HCT116 (cell line): ENCODE data around the gene SGMS2. TPM values are rescaled to one million over a fixed set of nuclear protein-coding genes. Genes with fewer than 3 reads are reported as not detected.

Experiments
- ATAC-seq: fragments of 200-7000 bp; cut with Tn5 transposase; 2 replicates; pipeline ENCODE4 v1.9.1; 2020; ENCODE audit warnings: mild to moderate bottlenecking, moderate library complexity
- BruUV-seq: library from RNA; stranded (reverse); fragments of 400-500 nt; replicated peaks from 2 replicates; lab custom pipeline; 2021; lab: Mats Ljungman, UMichigan
- CTCF ChIA-PET: fragments of 300-600 bp; sonication (Branson Sonifier 250); formaldehyde crosslinking; loops from one replicate; lab custom pipeline; 2021; ENCODE audit warnings: antibody characterized with exemption; lab: Charles Lee
- POLR2A ChIA-PET: fragments of 300-600, 350-600 bp; sonication (Branson Sonifier 250); formaldehyde crosslinking; loops from one replicate; lab custom pipeline; 2021; ENCODE audit warnings: antibody characterized with exemption; lab: Charles Lee
- RAD21 ChIA-PET, 2 experiments: fragments of 300-600 bp; sonication (Branson Sonifier 250); formaldehyde crosslinking; loops; one replicate each; lab custom pipeline; 2023; ENCODE audit warnings: low total read pairs in 2 of 2; ENCODE audit not compliant: uncharacterized antibody in 2 of 2, unreplicated experiment in 2 of 2, low non-redundant PET in 1 of 2; lab: Charles Lee
- DNase-seq: peaks from one replicate; pipeline ENCODE4 v3.0.0-alpha.2; 2010; ENCODE audit warnings: low read depth, low spot score
- H2AFZ ChIP-seq: fragments of 200-600 bp; shearing (Covaris generic), sonication (generic); 2 replicates; pipeline ENCODE4 v1.6.1; 2017; ENCODE audit warnings: low read depth, mixed run types, mixed read lengths, antibody characterized with exemption, low read length; ENCODE audit not compliant: poor library complexity, severe bottlenecking
- H3K27ac ChIP-seq: 2 replicates; pipeline ENCODE4 v1.5.1; 2012; ENCODE audit warnings: low read depth, low read length
- H3K27me3 ChIP-seq: fragments of 200-600 bp; sonication (generic); 2 replicates; pipeline ENCODE4 v1.6.1; 2016; ENCODE audit warnings: mixed run types, low read length, mixed read lengths; ENCODE audit not compliant: insufficient read depth
- H3K36me3 ChIP-seq, 2 experiments: fragments of 200-500 bp in 1 of 2; fragments of 200-600 bp in 1 of 2; sonication (Bioruptor generic) in 1 of 2; sonication (generic) in 1 of 2; 2 replicates each; pipeline versions ENCODE4 v1.5.1 to v1.6.1; 2014 to 2016; ENCODE audit warnings: low read length in 2 of 2, inconsistent platforms in 1 of 2, mixed read lengths in 1 of 2, mixed run types in 1 of 2; ENCODE audit not compliant: insufficient read depth in 2 of 2, control insufficient read depth in 1 of 2
- H3K4me1 ChIP-seq, 2 experiments: fragments of 200-600 bp in 1 of 2; sonication (generic) in 1 of 2; 2 replicates each; pipeline versions ENCODE4 v1.5.1 to v1.6.1; 2012 to 2017; ENCODE audit warnings: low read length in 2 of 2, inconsistent platforms in 1 of 2, mild to moderate bottlenecking in 1 of 2, mixed read lengths in 1 of 2, mixed run types in 1 of 2, moderate library complexity in 1 of 2; ENCODE audit not compliant: insufficient read depth in 2 of 2, control insufficient read depth in 1 of 2
- H3K4me2 ChIP-seq: fragments of 200-600 bp; sonication (generic); 2 replicates; pipeline ENCODE4 v1.6.1; 2017; ENCODE audit warnings: mixed run types, low read length, mixed read lengths
- H3K4me3 ChIP-seq, 2 experiments: fragments of 200-600 bp in 1 of 2; sonication (generic) in 1 of 2; replicated peaks in 1 of 2; 2 replicates each; pipeline ENCODE4 v1.5.1; 2011 to 2016; ENCODE audit warnings: low read length in 2 of 2, control low read depth in 1 of 2, low read depth in 1 of 2, mild to moderate bottlenecking in 1 of 2, mixed read lengths in 1 of 2, mixed run types in 1 of 2
- H3K79me2 ChIP-seq: fragments of 200-600 bp; sonication (generic); 2 replicates; pipeline ENCODE4 v1.6.1; 2017; ENCODE audit warnings: mild to moderate bottlenecking, mixed run types, low read length, moderate library complexity, mixed read lengths; ENCODE audit not compliant: insufficient read depth
- H3K9ac ChIP-seq: fragments of 200-600 bp; sonication (generic); 2 replicates; pipeline ENCODE4 v1.6.1; 2016; ENCODE audit warnings: low read length, mixed read lengths
- H3K9me2 ChIP-seq: fragments of 200-600 bp; sonication (generic), shearing (Covaris generic); 2 replicates; pipeline ENCODE4 v1.6.1; 2017; ENCODE audit warnings: mixed run types, mild to moderate bottlenecking, moderate library complexity; ENCODE audit not compliant: insufficient read depth
- H3K9me3 ChIP-seq, 2 experiments: fragments of 200-500 bp in 1 of 2; fragments of 200-600 bp in 1 of 2; sonication (Bioruptor generic) in 1 of 2; sonication (generic) in 1 of 2; 2 replicates each; pipeline ENCODE4 v1.6.1; 2014 to 2017; ENCODE audit warnings: low read length in 2 of 2, mixed read lengths in 2 of 2, inconsistent platforms in 1 of 2, low read depth in 1 of 2, mild to moderate bottlenecking in 1 of 2, mixed run types in 1 of 2, moderate library complexity in 1 of 2; ENCODE audit not compliant: control insufficient read depth in 1 of 2, insufficient read depth in 1 of 2
- H4K20me1 ChIP-seq: fragments of 200-600 bp; sonication (generic), shearing (Covaris generic); 2 replicates; pipeline ENCODE4 v1.6.1; 2017; ENCODE audit warnings: mixed run types, mild to moderate bottlenecking, moderate library complexity; ENCODE audit not compliant: insufficient read depth
- ATF3 ChIP-seq: IDR thresholded peaks from 2 replicates; pipeline ENCODE4 v1.6.1; 2012
- CBX3 ChIP-seq: IDR thresholded peaks from 2 replicates; pipeline ENCODE4 v1.6.1; 2012; ENCODE audit warnings: low read depth
- CEBPB ChIP-seq: IDR thresholded peaks from 2 replicates; pipeline ENCODE4 v1.6.1; 2012; ENCODE audit warnings: low read depth
- CTCF ChIP-seq, 3 experiments: fragments of 200-600 bp in 1 of 3; sonication (generic) in 1 of 3; IDR thresholded peaks in 2 of 3; conservative IDR thresholded peaks in 1 of 3; 2 replicates each; pipeline ENCODE4 v1.5.1; 2012 to 2017; ENCODE audit warnings: low read depth in 2 of 3, low read length in 2 of 3, antibody characterized with exemption in 1 of 3, borderline replicate concordance in 1 of 3, control low read depth in 1 of 3, mild to moderate bottlenecking in 1 of 3, mixed read lengths in 1 of 3, mixed run types in 1 of 3, moderate library complexity in 1 of 3; ENCODE audit not compliant: insufficient read depth in 1 of 3
- EGR1 ChIP-seq: IDR thresholded peaks from 2 replicates; pipeline ENCODE4 v1.6.1; 2012; ENCODE audit warnings: low read depth
- ELF1 ChIP-seq: IDR thresholded peaks from 2 replicates; pipeline ENCODE4 v1.6.1; 2012; ENCODE audit warnings: low read depth, borderline replicate concordance
- EZH2 ChIP-seq: fragments of 200-600 bp; sonication (generic); IDR thresholded peaks from 2 replicates; pipeline ENCODE4 v1.6.1; 2017; ENCODE audit warnings: antibody characterized with exemption, mixed run types
- FOSL1 ChIP-seq: IDR thresholded peaks from 2 replicates; pipeline ENCODE4 v1.6.1; 2012; ENCODE audit warnings: low read depth
- JUND ChIP-seq: IDR thresholded peaks from 2 replicates; pipeline ENCODE4 v1.6.1; 2012
- MAX ChIP-seq: IDR thresholded peaks from 2 replicates; pipeline ENCODE4 v1.6.1; 2012
- POLR2A ChIP-seq: IDR thresholded peaks from 2 replicates; pipeline ENCODE4 v1.7.0; 2011; ENCODE audit warnings: borderline replicate concordance; ENCODE audit not compliant: insufficient read depth, insufficient read length; ENCODE audit errors: extremely low read depth
- POLR2AphosphoS5 ChIP-seq: IDR thresholded peaks from 2 replicates; pipeline ENCODE4 v1.6.1; 2011; ENCODE audit warnings: mild to moderate bottlenecking, low read depth, low read length, moderate library complexity
- SIN3A ChIP-seq: IDR thresholded peaks from 2 replicates; pipeline ENCODE4 v1.6.1; 2012; ENCODE audit warnings: low read depth
- SP1 ChIP-seq: IDR thresholded peaks from 2 replicates; pipeline ENCODE4 v1.6.1; 2012; ENCODE audit warnings: low read depth
- SRF ChIP-seq: IDR thresholded peaks from 2 replicates; pipeline ENCODE4 v1.6.1; 2012; ENCODE audit warnings: low read depth
- YY1 ChIP-seq: IDR thresholded peaks from 2 replicates; pipeline ENCODE4 v1.6.1; 2011; ENCODE audit warnings: low read length, low read depth, moderate library complexity, mild to moderate bottlenecking; ENCODE audit not compliant: insufficient replicate concordance; ENCODE audit errors: extremely low read depth
- ZBTB33 ChIP-seq: IDR thresholded peaks from 2 replicates; pipeline ENCODE4 v1.6.1; 2011; ENCODE audit warnings: mild to moderate bottlenecking, low read length, moderate library complexity; ENCODE audit not compliant: insufficient replicate concordance; ENCODE audit errors: extremely low read depth
- ZFX ChIP-seq: fragments of 450-650 bp; IDR thresholded peaks from 2 replicates; pipeline ENCODE4 v1.6.1; 2017
- ZNF274 ChIP-seq: fragments of 200-500 bp; sonication (Bioruptor generic); IDR thresholded peaks from 2 replicates; pipeline ENCODE4 v1.6.1; 2014; ENCODE audit warnings: mild to moderate bottlenecking, low read depth, low read length, inconsistent platforms
- intact Hi-C: fragments of 100-400 bp; cut with micrococcal nuclease; formaldehyde crosslinking; loops from 2 replicates; pipeline ENCODE4 v1.10.0; 2022
- total RNA-seq: library from RNA; stranded (reverse); gene quantifications from one replicate; pipeline ENCODE4 v1.2.1, GENCODE V29; 2021; ENCODE audit not compliant: unreplicated experiment
- TF ChIP-seq, protein P1 (sequence below): IDR thresholded peaks from 2 replicates; pipeline ENCODE4 v1.6.1; 2012; ENCODE audit warnings: low read depth

SGMS2 gene
- total RNA-seq, 1 experiment from 2014 or later, result 36.6 TPM

GRCh38 chr4:107945809-107946208, 121.1 kb downstream of the SGMS2 start:
- Histone ChIP-seq H3K9me2 (no peaks in the 10 kb centered on the region), H3K4me3 (no peak overlapping the region), H2AFZ (no peak overlapping the region), H3K9me3 (no peaks in the 10 kb centered on the region), H3K4me1 (no peaks in the 10 kb centered on the region), H3K36me3 (no peaks in the 10 kb centered on the region), H4K20me1 (no peaks in the 10 kb centered on the region), H3K79me2 (no peaks in the 10 kb centered on the region), H3K9ac (no peak overlapping the region), H3K27ac (no peak overlapping the region), H3K27me3 (no peaks in the 10 kb centered on the region), H3K4me2 (no peak overlapping the region)
- POLR2A ChIA-PET, result no interaction called here
- CTCF ChIA-PET, result no interaction called here
- no peak for DNase-seq
- RAD21 ChIA-PET, result no interaction called here
- intact Hi-C loops, result no loop called here
- TF ChIP-seq SRF (no peak), EGR1 (no peak), FOSL1 (no peak), MAX (no peak), SP1 (no peak), POLR2AphosphoS5 (no peak), SIN3A (no peak), ZFX (no peak), ZBTB33 (no peak), YY1 (no peak), CEBPB (no peak), JUND (no peak), ATF3 (no peak), ZNF274 (no peak), ELF1 (no peak), POLR2A (no peak), EZH2 (no peak), CBX3 (no peak), CTCF (IDR thresholded peaks at IDR 0.05 in 2 of 3, conservative IDR thresholded peaks at IDR 0.05 in 1 of 3; ENCODE audit: borderline replicate concordance in 1 of 3, insufficient read depth in 1 of 3, low read depth in 2 of 3, low read length in 2 of 3) (no peak)
- TF ChIP-seq, protein P1, sequence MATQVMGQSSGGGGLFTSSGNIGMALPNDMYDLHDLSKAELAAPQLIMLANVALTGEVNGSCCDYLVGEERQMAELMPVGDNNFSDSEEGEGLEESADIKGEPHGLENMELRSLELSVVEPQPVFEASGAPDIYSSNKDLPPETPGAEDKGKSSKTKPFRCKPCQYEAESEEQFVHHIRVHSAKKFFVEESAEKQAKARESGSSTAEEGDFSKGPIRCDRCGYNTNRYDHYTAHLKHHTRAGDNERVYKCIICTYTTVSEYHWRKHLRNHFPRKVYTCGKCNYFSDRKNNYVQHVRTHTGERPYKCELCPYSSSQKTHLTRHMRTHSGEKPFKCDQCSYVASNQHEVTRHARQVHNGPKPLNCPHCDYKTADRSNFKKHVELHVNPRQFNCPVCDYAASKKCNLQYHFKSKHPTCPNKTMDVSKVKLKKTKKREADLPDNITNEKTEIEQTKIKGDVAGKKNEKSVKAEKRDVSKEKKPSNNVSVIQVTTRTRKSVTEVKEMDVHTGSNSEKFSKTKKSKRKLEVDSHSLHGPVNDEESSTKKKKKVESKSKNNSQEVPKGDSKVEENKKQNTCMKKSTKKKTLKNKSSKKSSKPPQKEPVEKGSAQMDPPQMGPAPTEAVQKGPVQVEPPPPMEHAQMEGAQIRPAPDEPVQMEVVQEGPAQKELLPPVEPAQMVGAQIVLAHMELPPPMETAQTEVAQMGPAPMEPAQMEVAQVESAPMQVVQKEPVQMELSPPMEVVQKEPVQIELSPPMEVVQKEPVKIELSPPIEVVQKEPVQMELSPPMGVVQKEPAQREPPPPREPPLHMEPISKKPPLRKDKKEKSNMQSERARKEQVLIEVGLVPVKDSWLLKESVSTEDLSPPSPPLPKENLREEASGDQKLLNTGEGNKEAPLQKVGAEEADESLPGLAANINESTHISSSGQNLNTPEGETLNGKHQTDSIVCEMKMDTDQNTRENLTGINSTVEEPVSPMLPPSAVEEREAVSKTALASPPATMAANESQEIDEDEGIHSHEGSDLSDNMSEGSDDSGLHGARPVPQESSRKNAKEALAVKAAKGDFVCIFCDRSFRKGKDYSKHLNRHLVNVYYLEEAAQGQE, result no peak
- ATAC-seq, result no peak
- no TSS peak for BruUV-seq
